ENCODE measurements around the gene SUPT5H. TPM values are rescaled to one million over a fixed set of nuclear protein-coding genes. Genes with fewer than 3 reads are reported as not detected.

Gene SUPT5H
- total RNA-seq, 1 donor from 2014 or later, result 142 TPM

DNA sequence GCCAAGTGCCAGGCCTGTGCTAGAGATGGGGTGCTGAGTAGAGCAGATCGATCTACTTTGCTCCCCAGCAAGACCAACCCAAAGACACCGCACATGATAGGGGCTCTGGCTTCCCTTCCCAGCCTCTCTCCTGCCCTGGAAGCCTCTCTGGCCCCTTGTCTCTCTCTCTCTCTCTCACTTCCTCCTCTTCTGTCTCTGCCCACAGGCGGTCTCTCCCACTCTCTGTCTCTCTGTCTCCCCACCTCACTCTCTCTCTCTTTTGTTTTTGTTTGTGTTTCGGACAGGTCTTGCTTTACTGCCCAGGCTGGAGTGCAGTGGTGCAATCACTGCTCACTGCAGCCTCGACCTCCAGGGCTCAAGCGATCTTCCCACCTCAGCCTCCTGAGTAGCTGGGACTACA, 70.9 kb downstream of the SUPT5H start:
- DNase-seq (ENCODE audit: low spot score in 2 of 2), result no peak
- peaks cover 16% of the 10 kb centered on the region for H3K27me3 ChIP-seq
- no peak overlapping the region for H3K27ac ChIP-seq
- H3K4me1 ChIP-seq, result peaks cover 5 to 10% of the 10 kb centered on the region in 2 donors
- no peak overlapping the region for H3K4me3 ChIP-seq
- intact Hi-C loops (cut with DNase I), result no loop called here
- no peaks in the 10 kb centered on the region for H3K36me3 ChIP-seq
- H3K9me3 ChIP-seq, result no peaks in the 10 kb centered on the region
- TF ChIP-seq CTCF (IDR thresholded peaks at IDR 0.05), result no peak

DNA sequence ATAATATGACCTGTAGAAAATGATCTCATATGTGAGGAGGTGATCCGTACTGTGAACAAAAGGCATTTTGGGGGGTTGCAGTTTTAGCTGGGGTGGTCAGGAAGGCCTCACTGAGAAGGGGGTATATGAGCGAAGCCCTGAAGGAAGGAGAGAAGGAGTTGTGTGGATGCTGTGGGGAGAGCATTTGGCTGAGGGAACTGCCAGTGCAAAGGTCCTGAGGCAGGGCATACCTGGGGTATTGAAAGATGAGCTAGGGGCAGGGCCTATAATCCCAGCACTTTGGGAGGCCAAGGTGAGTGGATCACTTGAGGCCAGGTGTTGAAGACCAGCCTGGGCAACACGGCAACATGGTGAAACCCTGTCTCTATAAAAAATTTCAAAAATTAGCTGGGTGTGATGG, 72.0 kb downstream of the SUPT5H start:
- H3K4me3 ChIP-seq, result no peak overlapping the region
- no peak for DNase-seq (ENCODE audit: low spot score in 2 of 2)
- no peak overlapping the region for H3K27ac ChIP-seq
- H3K27me3 ChIP-seq, result peaks cover 16% of the 10 kb centered on the region
- H3K4me1 ChIP-seq, result peaks cover 5 to 10% of the 10 kb centered on the region in 2 donors
- no peaks in the 10 kb centered on the region for H3K36me3 ChIP-seq
- intact Hi-C loops (cut with DNase I), result no loop called here
- no peaks in the 10 kb centered on the region for H3K9me3 ChIP-seq
- no peak for TF ChIP-seq CTCF (IDR thresholded peaks at IDR 0.05)

- DNase-seq (ENCODE audit: low spot score in 2 of 2), result no peak
- no peaks in the 10 kb centered on the region for H3K9me3 ChIP-seq
- intact Hi-C loops (cut with DNase I), result no loop called here
- H3K27ac ChIP-seq, result no peak overlapping the region
- no peaks in the 10 kb centered on the region for H3K36me3 ChIP-seq
- no peak overlapping the region for H3K4me3 ChIP-seq
- peaks cover 5 to 10% of the 10 kb centered on the region in 2 donors for H3K4me1 ChIP-seq
- TF ChIP-seq CTCF (IDR thresholded peaks at IDR 0.05), result no peak
- H3K27me3 ChIP-seq, result peaks cover 16% of the 10 kb centered on the region
Measured at GRCh38 chr19:39518458-39518857, 73.1 kb downstream of the SUPT5H start.

DNA sequence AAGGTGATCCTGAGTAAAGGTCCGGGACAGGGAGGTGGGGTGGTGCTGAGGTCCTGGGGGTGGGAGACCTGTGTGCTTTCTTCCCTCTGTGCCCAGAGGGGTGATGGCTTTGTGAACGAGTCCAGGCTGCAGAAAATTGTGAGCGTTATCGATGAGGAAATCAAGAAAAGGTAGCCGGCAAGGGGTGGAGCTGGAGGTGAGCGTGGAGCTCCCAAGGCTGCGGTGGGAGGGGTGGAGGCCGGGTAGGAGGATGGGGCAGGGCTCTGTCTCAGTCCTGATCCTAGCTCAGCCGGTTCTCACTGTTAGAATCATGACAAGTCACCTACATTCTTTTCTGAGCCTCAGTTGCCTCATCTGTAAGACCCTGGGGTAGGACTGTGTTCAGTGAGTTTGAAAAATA, 73.6 kb downstream of the SUPT5H start:
- Histone ChIP-seq H3K27me3 (peaks cover 16% of the 10 kb centered on the region), H3K27ac (no peak overlapping the region), H3K9me3 (no peaks in the 10 kb centered on the region), H3K4me3 (no peak overlapping the region), H3K36me3 (no peaks in the 10 kb centered on the region), H3K4me1 (peaks cover 5 to 10% of the 10 kb centered on the region in 2 donors)
- no peak for TF ChIP-seq CTCF (IDR thresholded peaks at IDR 0.05)
- intact Hi-C loops (cut with DNase I), result no loop called here
- DNase-seq (ENCODE audit: low spot score in 2 of 2), result no peak

DNA sequence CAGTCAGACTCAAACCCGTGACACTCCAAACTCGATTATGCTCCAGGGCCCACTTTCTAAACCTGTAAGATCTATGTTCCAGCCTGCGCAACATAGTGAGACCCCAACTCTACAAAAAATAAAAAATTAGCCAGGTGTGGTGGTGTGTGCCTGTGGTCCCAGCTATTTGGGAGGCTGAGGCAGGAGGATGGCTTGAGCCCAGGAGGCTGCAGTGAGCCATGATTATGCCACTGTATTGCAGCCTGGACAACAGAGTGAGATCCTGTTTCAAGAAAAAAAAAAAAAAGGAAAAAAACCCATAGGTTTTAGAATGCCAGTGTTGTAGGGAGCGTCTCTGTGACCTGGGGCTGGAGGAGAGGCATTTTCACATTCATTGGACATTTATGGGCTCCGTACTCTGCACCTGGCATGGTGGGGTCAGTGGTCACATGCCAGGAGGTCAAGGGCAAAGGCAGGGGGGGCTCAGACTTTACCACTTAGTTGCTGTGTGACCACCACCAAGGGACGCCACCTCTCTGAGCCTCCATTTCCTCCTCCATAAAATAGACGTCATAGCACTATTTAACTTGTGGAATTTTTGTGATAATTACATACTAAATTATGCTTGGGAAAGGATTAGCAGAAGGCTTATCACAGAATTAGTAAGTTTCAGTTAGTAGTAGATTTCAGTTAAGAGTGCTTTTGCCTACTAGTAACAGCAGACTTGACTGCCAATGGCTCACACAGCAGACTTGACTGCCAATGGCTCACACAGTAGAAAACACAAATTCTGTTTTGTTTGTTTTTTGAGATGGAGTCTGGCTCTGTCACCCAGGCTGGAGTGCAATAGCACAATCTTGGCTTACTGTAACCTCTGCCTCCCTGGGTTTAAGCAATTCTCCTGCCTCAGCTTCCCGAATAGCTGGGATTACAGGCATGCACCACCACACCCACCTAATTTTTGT, 75.4 kb downstream of the SUPT5H start:
- Histone ChIP-seq H3K4me3 (no peak overlapping the region), H3K9me3 (no peaks in the 10 kb centered on the region), H3K27ac (no peak overlapping the region), H3K27me3 (peaks cover 3% of the 10 kb centered on the region), H3K36me3 (peaks cover 0 to 4% of the 10 kb centered on the region in 2 donors), H3K4me1 (no peaks in the 10 kb centered on the region)
- intact Hi-C loops (cut with DNase I), result no loop called here
- TF ChIP-seq CTCF (IDR thresholded peaks at IDR 0.05), result no peak
- no peak for DNase-seq (ENCODE audit: low spot score in 2 of 2)
